K562 treated with DMSO at 1 percent for 24 hours (cell line): Measurements from ENCODE around the gene CNGB1. TPM values are rescaled to one million over a fixed set of nuclear protein-coding genes. Genes with fewer than 3 reads are reported as not detected.

Experiments
- total RNA-seq: library from RNA; unstranded; fragments of 300-600 nt; gene quantifications from 2 replicates; pipeline ENCODE4 v1.2.3, GENCODE V29; 2022; ENCODE audit warnings: low read depth; ENCODE audit not compliant: insufficient read depth

Gene CNGB1
- total RNA-seq, result not detected in 2 replicates

DNA sequence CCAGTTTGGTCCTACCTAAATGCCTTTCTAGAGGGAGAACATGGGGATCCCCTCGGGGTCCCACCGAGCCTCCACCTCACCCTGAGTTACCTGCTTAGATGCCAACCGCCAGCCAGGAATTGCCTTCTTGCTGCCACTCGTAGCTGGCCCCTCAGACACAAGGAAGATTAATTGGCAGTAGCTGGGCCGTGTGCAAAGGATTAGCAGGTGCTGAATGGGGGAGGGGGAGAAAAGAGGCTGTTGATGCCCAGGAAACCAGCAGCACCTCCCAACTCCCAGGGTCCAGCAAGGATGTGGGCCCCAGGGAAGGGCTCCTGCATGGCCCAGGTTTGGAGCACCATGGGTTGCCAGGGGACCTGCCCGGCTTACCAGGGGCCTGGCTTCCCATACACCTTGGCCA is at the start of gene CNGB1:
TSS of gene CNGB1 (minus strand) at position 159 of the 400 bp plus-strand sequence. CDS start 3,842 bp downstream, outside the sequence.

DNA sequence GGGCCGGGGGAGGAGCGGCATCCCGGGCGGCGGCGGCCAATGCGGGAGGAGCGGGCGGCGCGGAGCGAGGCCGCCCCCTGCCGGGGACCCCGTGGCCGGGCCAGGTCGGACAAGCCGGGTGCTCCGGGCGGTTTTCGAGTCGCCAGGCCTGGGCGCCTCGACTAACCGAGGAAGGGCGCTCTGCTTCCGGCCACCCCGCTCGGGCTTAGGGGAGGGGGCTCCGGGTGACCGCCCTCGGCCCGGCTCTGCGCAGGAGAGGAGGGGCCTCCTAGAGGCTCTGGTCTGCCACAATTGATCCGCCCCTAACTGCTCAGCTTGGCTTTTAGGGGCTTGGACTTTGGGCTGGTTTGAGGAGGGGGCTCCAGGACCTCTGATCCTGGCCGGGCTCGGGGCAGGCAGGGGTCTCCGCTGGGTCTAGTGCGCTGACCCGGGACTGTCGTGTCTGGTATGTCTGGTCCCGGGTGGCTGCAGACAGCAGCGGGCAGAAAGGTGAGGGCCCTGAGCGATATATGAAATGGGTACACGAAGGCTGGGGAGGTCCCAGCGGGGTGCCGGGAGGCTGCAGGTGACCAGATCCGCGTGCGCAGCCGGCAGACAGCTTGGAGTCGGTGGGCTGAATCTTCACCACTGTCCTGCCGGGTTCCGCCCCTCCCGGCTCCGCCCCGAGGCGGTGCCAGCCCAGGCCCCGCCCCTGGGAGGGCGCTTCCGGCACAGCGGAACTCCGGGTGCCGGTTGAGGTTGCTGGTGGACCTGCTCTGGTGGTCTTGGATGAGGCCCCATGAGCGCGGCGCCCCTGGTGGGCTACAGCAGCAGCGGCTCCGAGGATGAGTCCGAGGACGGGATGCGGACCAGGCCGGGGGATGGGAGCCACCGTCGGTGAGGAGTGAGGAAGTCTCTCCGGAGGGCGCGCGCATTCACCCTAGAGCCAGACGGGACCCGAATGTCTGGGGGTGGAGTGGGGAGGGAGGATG is 30.1 kb upstream of the CNGB1 start, which contains the start of gene USB1:
TSS of gene USB1 (plus strand) at position 702 of the 971 bp plus-strand sequence. CDS start at position 779, 77 bp downstream.

GRCh38 chr16:57999971-58000705 is 29.2 kb upstream of the CNGB1 start, which contains the start of gene ZNF319:
ZNF319 (minus strand) TSS chr16:58000672; CDS start chr16:57998265, 2,407 bp downstream.

Other genes starting within 250 kb of the CNGB1 start
- gene KATNB1, start 235.4 kb downstream of the CNGB1 start, total RNA-seq, result 52.8 and 55.4 TPM in 2 replicates
- 70.4 and 87.2 TPM in 2 replicates for gene KIFC3, start 168.6 kb downstream of the CNGB1 start, total RNA-seq
- gene ZNF319, start 29.5 kb upstream of the CNGB1 start, total RNA-seq, result 11.2 and 16.3 TPM in 2 replicates
- gene USB1, start 30.3 kb upstream of the CNGB1 start, total RNA-seq, result 93.4 and 98.8 TPM in 2 replicates
- 13.8 and 14.0 TPM in 2 replicates for gene MMP15, start 54.6 kb upstream of the CNGB1 start, total RNA-seq
- 63.4 and 75.8 TPM in 2 replicates for gene CFAP20, start 158.3 kb upstream of the CNGB1 start, total RNA-seq
- 88.2 and 92.1 TPM in 2 replicates for gene CSNK2A2, start 227.0 kb upstream of the CNGB1 start, total RNA-seq